Stimulated activated CD4-positive, alpha-beta T cell treated with anti-CD3 and anti-CD28 coated beads, Interleukin-4, amount 100 ng/mL, for 4 hours (primary cell): Measurements from ENCODE around the gene GAGE13.
"Not testable (repeated sequence)": the region's sequence is repeated elsewhere in the genome, so short reads cannot be mapped to it uniquely, and the experiment has no call there.

Experiments used
- DNase-seq, 2 experiments: peaks; one replicate each; pipeline ENCODE4 v3.0.0-alpha.2; 2020

The GAGE13 gene

GRCh38 chrX:49331282-49331681, at the start of gene GAGE13:
Gene GAGE13, plus strand, starts transcription at chrX:49331582. Its CDS starts 1,156 bp downstream, at chrX:49332738.
- DNase-seq, result not testable (repeated sequence)

GRCh38 chrX:49282647-49283011, 48.8 kb upstream of the GAGE13 start:
- DNase-seq, result no peak

- DNase-seq, result no peak
Observed at GRCh38 chrX:49284212-49284611, 47.2 kb upstream of the GAGE13 start.

- DNase-seq, result no peak
Observed at GRCh38 chrX:49286136-49286535, 45.2 kb upstream of the GAGE13 start.

- DNase-seq, result no peak
Observed at GRCh38 chrX:49286581-49286980, 44.8 kb upstream of the GAGE13 start.

- DNase-seq, result no peak
Observed at GRCh38 chrX:49287665-49288064, 43.7 kb upstream of the GAGE13 start.

- DNase-seq, result no peak
Observed at GRCh38 chrX:49290215-49290614, 41.2 kb upstream of the GAGE13 start.

GRCh38 chrX:49291615-49292337, 39.6 kb upstream of the GAGE13 start:
- DNase-seq, result peak; percentile 52 to 67

- DNase-seq, result no peak
Observed at GRCh38 chrX:49292400-49293362, 38.7 kb upstream of the GAGE13 start.

GRCh38 chrX:49299293-49299692, 32.1 kb upstream of the GAGE13 start:
- DNase-seq, result not testable (repeated sequence)

GRCh38 chrX:49300703-49301102, 30.7 kb upstream of the GAGE13 start:
- no peak for DNase-seq

GRCh38 chrX:49303346-49303745, 28.0 kb upstream of the GAGE13 start, which contains the start of gene GAGE10:
Gene GAGE10, plus strand, starts transcription at chrX:49303646. Its CDS starts 1,214 bp downstream, at chrX:49304860.
- DNase-seq, result no peak

- DNase-seq, result not testable (repeated sequence)
Observed at GRCh38 chrX:49307775-49308174, 23.6 kb upstream of the GAGE13 start.

- DNase-seq, result peak in 1 of 2 experiments; percentile 14
Observed at GRCh38 chrX:49308604-49309269, 22.6 kb upstream of the GAGE13 start.

- DNase-seq, result peak in 1 of 2 experiments; percentile 2
Observed at GRCh38 chrX:49309401-49309981, 21.9 kb upstream of the GAGE13 start.

GRCh38 chrX:49310371-49310770, 21.0 kb upstream of the GAGE13 start:
- DNase-seq, result no peak

- DNase-seq, result no peak
Observed at GRCh38 chrX:49312176-49312575, 19.2 kb upstream of the GAGE13 start.

- DNase-seq, result no peak
Observed at GRCh38 chrX:49316085-49316484, 15.3 kb upstream of the GAGE13 start.

GRCh38 chrX:49321737-49322136, 9.6 kb upstream of the GAGE13 start, which contains the start of gene GAGE12J:
Gene GAGE12J, plus strand, starts transcription at chrX:49322037. Its CDS starts 1,157 bp downstream, at chrX:49323194.
- not testable (repeated sequence) for DNase-seq

GRCh38 chrX:49322266-49322665, 9.1 kb upstream of the GAGE13 start:
- not testable (repeated sequence) for DNase-seq

GRCh38 chrX:49323735-49324134, 7.6 kb upstream of the GAGE13 start:
- DNase-seq, result not testable (repeated sequence)

GRCh38 chrX:49330421-49330820, 961 bp upstream of the GAGE13 start:
- DNase-seq, result not testable (repeated sequence)

- DNase-seq, result not testable (repeated sequence)
Observed at GRCh38 chrX:49331841-49332240, 459 bp downstream of the GAGE13 start.
